MM.1S (cell line): Measurements from ENCODE around the gene RNF130.

Experiments used
- DNase-seq: peaks from one replicate; pipeline ENCODE4 v3.0.0-alpha.2; 2015
- H2AFZ ChIP-seq: fragments of 300-600 bp; sonication (generic); 2 replicates; pipeline ENCODE4 v1.6.0; 2016; ENCODE audit warnings: antibody characterized with exemption, low read length
- H3F3A ChIP-seq: fragments of 300-600 bp; sonication (generic); 2 replicates; pipeline ENCODE4 v1.6.1; 2016; ENCODE audit warnings: mild to moderate bottlenecking, antibody characterized with exemption, low read length, moderate library complexity, mixed read lengths; ENCODE audit not compliant: insufficient read depth
- H3K27ac ChIP-seq: fragments of 300-600 bp; sonication (generic); 2 replicates; pipeline ENCODE4 v1.5.1; 2016; ENCODE audit warnings: mild to moderate bottlenecking, low read length
- H3K27me3 ChIP-seq: fragments of 300-600 bp; sonication (generic); replicated peaks from 2 replicates; pipeline ENCODE4 v1.6.0; 2016; ENCODE audit warnings: low read length; ENCODE audit not compliant: insufficient read depth
- H3K36me3 ChIP-seq: fragments of 300-600 bp; sonication (generic); replicated peaks from 2 replicates; pipeline ENCODE4 v1.6.1; 2016; ENCODE audit warnings: mild to moderate bottlenecking, low read length, mixed read lengths; ENCODE audit not compliant: insufficient read depth
- H3K4me1 ChIP-seq: fragments of 300-600 bp; sonication (generic); 2 replicates; pipeline ENCODE4 v1.6.1; 2016; ENCODE audit warnings: low read length, mixed read lengths
- H3K4me2 ChIP-seq: fragments of 300-600 bp; sonication (generic); 2 replicates; pipeline ENCODE4 v1.6.0; 2016; ENCODE audit warnings: low read depth, low read length
- H3K4me3 ChIP-seq: fragments of 300-600 bp; sonication (generic); 2 replicates; pipeline ENCODE4 v1.5.1; 2016; ENCODE audit warnings: low read length, mixed read lengths
- H3K79me2 ChIP-seq: fragments of 300-600 bp; sonication (generic); 2 replicates; pipeline ENCODE4 v1.6.1; 2016; ENCODE audit warnings: mixed run types, low read length, mixed read lengths
- H3K9ac ChIP-seq: fragments of 300-600 bp; sonication (generic); 2 replicates; pipeline ENCODE4 v1.6.1; 2016; ENCODE audit warnings: low read length, mixed read lengths
- H3K9me2 ChIP-seq: fragments of 300-600 bp; sonication (generic); replicated peaks from 2 replicates; pipeline ENCODE4 v1.6.1; 2016; ENCODE audit warnings: mild to moderate bottlenecking, low read length, mixed read lengths; ENCODE audit not compliant: insufficient read depth
- H3K9me3 ChIP-seq: fragments of 300-600 bp; sonication (generic); replicated peaks from 2 replicates; pipeline ENCODE4 v1.6.1; 2016; ENCODE audit warnings: mild to moderate bottlenecking, low read length, mixed read lengths; ENCODE audit not compliant: insufficient read depth
- H4K20me1 ChIP-seq: fragments of 300-600 bp; sonication (generic); 2 replicates; pipeline ENCODE4 v1.6.1; 2016; ENCODE audit warnings: mild to moderate bottlenecking, low read length, moderate library complexity, mixed read lengths; ENCODE audit not compliant: insufficient read depth
- CTCF ChIP-seq: fragments of 300-600 bp; sonication (generic); IDR thresholded peaks from 2 replicates; pipeline ENCODE4 v1.5.1; 2016; ENCODE audit warnings: antibody characterized with exemption, low read length, mixed read lengths
- EZH2 ChIP-seq: fragments of 300-600 bp; sonication (generic); optimal IDR thresholded peaks from 2 replicates; pipeline ENCODE3; 2017; ENCODE audit warnings: low read depth, mild to moderate bottlenecking, antibody characterized with exemption, low read length, mixed read lengths
- EZH2phosphoT487 ChIP-seq: fragments of 300-600 bp; sonication (generic); IDR thresholded peaks from 2 replicates; pipeline ENCODE4 v1.6.1; 2018; ENCODE audit warnings: antibody characterized with exemption, low read length

Gene RNF130

GRCh38 chr5:180072256-180072548 is 643 bp upstream of the RNF130 start:
- TF ChIP-seq EZH2phosphoT487 (no peak), CTCF (no peak), EZH2 (no peak)
- Histone ChIP-seq H3K27ac (no peak overlapping the region), H3K4me2 (no peak overlapping the region), H4K20me1 (no peaks in the 10 kb centered on the region), H3K4me1 (no peaks in the 10 kb centered on the region), H3K9me3 (no peaks in the 10 kb centered on the region), H3K9ac (no peak overlapping the region), H3K9me2 (no peaks in the 10 kb centered on the region), H3K79me2 (no peaks in the 10 kb centered on the region), H3K36me3 (no peaks in the 10 kb centered on the region), H3F3A (no peaks in the 10 kb centered on the region), H2AFZ (no peak overlapping the region), H3K4me3 (no peak overlapping the region), H3K27me3 (peaks cover 8% of the 10 kb centered on the region; the same call in 1 of the 2 replicates)
- DNase-seq: no peak

- no peak for DNase-seq
- Histone ChIP-seq H2AFZ (no peak overlapping the region), H3K27ac (no peak overlapping the region)
Measured at GRCh38 chr5:180070756-180071530, 616 bp downstream of the RNF130 start.

GRCh38 chr5:180069589-180070247 is 1.8 kb downstream of the RNF130 start:
- no peaks in the 10 kb centered on the region for H4K20me1 ChIP-seq
- no peaks in the 10 kb centered on the region for H3K9me2 ChIP-seq
- no peak for TF ChIP-seq EZH2
- TF ChIP-seq CTCF: no peak
- TF ChIP-seq EZH2phosphoT487: no peak
- H3K9me3 ChIP-seq: no peaks in the 10 kb centered on the region
- DNase-seq: no peak
- H3F3A ChIP-seq: no peaks in the 10 kb centered on the region
- H3K79me2 ChIP-seq: no peaks in the 10 kb centered on the region
- no peak overlapping the region for H3K27ac ChIP-seq
- H3K9ac ChIP-seq: no peak overlapping the region
- H3K4me3 ChIP-seq: no peak overlapping the region
- no peak overlapping the region for H3K4me2 ChIP-seq
- no peak overlapping the region for H2AFZ ChIP-seq
- no peaks in the 10 kb centered on the region for H3K4me1 ChIP-seq
- peaks cover 6% of the 10 kb centered on the region; the same call in 1 of the 2 replicates for H3K27me3 ChIP-seq
- no peaks in the 10 kb centered on the region for H3K36me3 ChIP-seq

More at GRCh38 chr5:180070756-180071530, 616 bp downstream of the RNF130 start:
- Histone ChIP-seq H3K4me3 (no peak overlapping the region), H4K20me1 (no peaks in the 10 kb centered on the region), H3K27me3 (peaks cover 9% of the 10 kb centered on the region; the same call in 1 of the 2 replicates), H3K79me2 (no peaks in the 10 kb centered on the region), H3K9me3 (no peaks in the 10 kb centered on the region), H3K9ac (no peak overlapping the region), H3K36me3 (no peaks in the 10 kb centered on the region), H3F3A (no peaks in the 10 kb centered on the region), H3K9me2 (no peaks in the 10 kb centered on the region), H3K4me1 (no peaks in the 10 kb centered on the region), H3K4me2 (no peak overlapping the region)
- TF ChIP-seq CTCF: no peak
- no peak for TF ChIP-seq EZH2
- TF ChIP-seq EZH2phosphoT487: no peak
